HUDEP-2 (cell line): ENCODE measurements around the gene IRF8.

Experiments
- DNase-seq, 76 experiments: peaks; one replicate each; lab custom pipeline; 2025; ENCODE audit not compliant: unreplicated experiment in 76 of 76; lab: John Stamatoyannopoulos, UW

Gene IRF8

GRCh38 chr16:85950136-85950918 is 51.4 kb downstream of the IRF8 start:
- no peak for DNase-seq

- DNase-seq: no peak
Measured at GRCh38 chr16:85952197-85952596, 53.2 kb downstream of the IRF8 start.

GRCh38 chr16:85952811-85953210 is 53.8 kb downstream of the IRF8 start:
- DNase-seq: no peak

- no peak for DNase-seq
Measured at GRCh38 chr16:85954927-85955519, 56.1 kb downstream of the IRF8 start.

GRCh38 chr16:85955566-85955965 is 56.6 kb downstream of the IRF8 start:
- no peak for DNase-seq

GRCh38 chr16:85956426-85956825 is 57.5 kb downstream of the IRF8 start:
- DNase-seq: no peak

- no peak for DNase-seq
Measured at GRCh38 chr16:85958731-85959130, 59.8 kb downstream of the IRF8 start.

- peak in 1 of 76 experiments; percentile 15 for DNase-seq
Measured at GRCh38 chr16:85959686-85960085, 60.7 kb downstream of the IRF8 start.

GRCh38 chr16:85960486-85961046 is 61.6 kb downstream of the IRF8 start:
- DNase-seq: no peak

- no peak for DNase-seq
Measured at GRCh38 chr16:85961988-85962915, 63.3 kb downstream of the IRF8 start.

- no peak for DNase-seq
Measured at GRCh38 chr16:85963753-85964285, 64.9 kb downstream of the IRF8 start.

GRCh38 chr16:85965125-85965524 is 66.2 kb downstream of the IRF8 start:
- DNase-seq: no peak

- DNase-seq: no peak
Measured at GRCh38 chr16:85967111-85967510, 68.1 kb downstream of the IRF8 start.

- no peak for DNase-seq
Measured at GRCh38 chr16:85968041-85968920, 69.3 kb downstream of the IRF8 start.

- DNase-seq: no peak
Measured at GRCh38 chr16:85969159-85969558, 70.2 kb downstream of the IRF8 start.

- DNase-seq: no peak
Measured at GRCh38 chr16:85969591-85969990, 70.6 kb downstream of the IRF8 start.

- DNase-seq: no peak
Measured at GRCh38 chr16:85970016-85970733, 71.2 kb downstream of the IRF8 start.

GRCh38 chr16:85970738-85971137 is 71.8 kb downstream of the IRF8 start:
- DNase-seq: no peak
